Suppressor macrophage treated with lipopolysaccharide for 4 hours (primary cell): ENCODE data around the gene BSX.

Experiments
- DNase-seq: peaks from one replicate; pipeline ENCODE4 v3.0.0-alpha.2; 2020

Gene BSX

DNA sequence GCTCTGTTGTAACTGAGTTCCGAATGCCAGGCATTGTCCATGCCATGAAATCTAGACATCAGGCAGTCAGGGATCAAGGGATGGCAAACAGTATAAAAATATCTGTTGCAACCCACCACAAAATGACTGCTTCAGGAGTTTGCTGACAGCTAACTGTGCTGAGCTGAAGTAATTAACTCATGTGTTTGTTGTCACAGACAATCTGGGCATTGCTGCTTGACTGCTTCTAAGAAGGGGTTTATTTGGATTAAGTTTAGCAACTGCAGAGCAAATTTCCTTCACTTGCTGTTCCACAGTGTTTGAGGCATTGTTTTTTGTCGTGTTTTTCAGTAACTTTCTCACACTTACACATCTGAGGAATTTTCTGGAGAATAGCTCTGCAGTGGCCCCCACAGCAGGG is 30.4 kb downstream of the BSX start:
- DNase-seq, result no peak

GRCh38 chr11:122938557-122938956 is 43.1 kb downstream of the BSX start:
- DNase-seq, result peak; percentile 3

- peak; percentile 14 for DNase-seq
These were observed 43.7 kb downstream of the BSX start for GRCh38 chr11:122937983-122938382.

DNA sequence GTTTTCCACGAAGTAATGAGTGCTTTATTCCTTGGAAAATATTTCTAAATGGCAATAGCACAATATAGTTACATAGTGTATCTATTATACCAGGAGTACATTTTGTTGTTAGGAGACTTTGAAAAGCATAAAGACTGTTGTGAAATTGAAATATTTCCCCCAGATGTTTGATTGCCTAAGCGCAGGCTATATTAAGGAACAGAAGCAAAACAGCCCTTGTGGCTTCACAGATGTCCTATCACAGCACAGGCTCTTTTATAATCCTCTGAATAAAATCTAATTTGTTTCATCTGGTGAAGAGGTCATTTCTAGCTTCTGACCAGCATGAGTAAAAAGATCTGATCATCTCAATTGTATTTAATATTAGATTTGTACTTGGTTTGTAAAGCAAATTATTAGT is 48.2 kb downstream of the BSX start:
- DNase-seq, result peak; percentile 6

DNA sequence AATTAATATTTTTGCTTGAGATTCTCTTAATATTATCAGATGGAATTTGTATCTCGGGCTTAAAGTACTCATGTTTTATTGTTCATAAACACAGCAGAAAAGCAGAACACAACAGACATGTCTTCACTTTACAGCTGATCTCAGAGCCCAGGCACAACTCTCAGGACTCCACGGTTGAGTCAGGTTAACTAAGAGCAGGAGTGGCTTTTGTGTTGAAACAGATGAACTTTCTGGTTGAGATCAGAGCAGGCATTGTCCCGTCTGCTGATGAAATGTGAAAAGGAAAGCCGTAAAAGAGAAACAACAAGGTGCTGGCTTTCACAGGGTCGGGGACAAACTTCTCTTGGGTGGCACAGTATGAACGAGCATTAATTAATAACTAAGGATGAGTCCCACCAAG is 50.1 kb downstream of the BSX start:
- no peak for DNase-seq
